ENCODE data around the gene TMEM125. TPM values are rescaled to one million over a fixed set of nuclear protein-coding genes. Genes with fewer than 3 reads are reported as not detected.

Gene TMEM125
- total RNA-seq = under 0.01 TPM in 1 of 2 replicates, not detected in the other

DNA sequence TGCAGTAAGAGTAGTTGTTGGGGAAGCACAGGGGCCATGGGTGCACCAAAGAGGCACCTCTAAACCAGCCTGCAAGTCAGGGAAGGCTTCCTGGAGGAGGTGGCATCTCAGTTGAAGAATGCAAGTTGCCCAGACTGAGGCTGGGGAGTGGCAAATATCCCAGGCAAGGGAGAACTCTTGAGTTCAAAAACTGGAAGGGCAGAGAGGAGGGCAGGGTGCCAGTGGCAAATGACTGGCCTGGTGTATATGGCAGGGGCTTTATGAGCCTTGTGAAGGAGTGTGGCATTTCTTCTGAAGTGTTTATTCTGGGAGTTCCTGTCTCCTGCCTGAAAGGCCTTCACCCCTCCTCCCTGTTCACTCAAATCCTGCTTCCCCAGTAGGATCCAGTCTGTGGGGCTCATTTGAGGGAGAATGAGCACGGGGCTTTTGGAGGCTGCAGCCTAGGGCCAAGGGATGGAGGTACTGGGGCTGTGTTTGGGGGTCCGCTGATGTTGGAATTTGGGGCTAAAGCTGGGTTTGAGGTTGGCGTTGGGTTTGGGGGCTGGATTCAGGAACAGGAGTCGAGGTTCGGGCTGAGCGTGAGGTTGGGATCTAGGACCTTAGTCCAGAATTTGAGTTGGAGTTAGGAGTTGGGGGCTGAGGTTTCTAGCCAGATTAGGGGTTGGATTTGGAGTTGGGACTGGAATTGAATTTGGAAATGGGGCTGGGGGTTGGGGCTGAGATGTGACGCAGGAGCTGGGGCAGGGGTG lies at the start of gene TMEM125:
Gene TMEM125, plus strand, starts transcription at position 357 of the 749 bp plus-strand sequence. CDS start 2,740 bp downstream, outside the sequence.

DNA sequence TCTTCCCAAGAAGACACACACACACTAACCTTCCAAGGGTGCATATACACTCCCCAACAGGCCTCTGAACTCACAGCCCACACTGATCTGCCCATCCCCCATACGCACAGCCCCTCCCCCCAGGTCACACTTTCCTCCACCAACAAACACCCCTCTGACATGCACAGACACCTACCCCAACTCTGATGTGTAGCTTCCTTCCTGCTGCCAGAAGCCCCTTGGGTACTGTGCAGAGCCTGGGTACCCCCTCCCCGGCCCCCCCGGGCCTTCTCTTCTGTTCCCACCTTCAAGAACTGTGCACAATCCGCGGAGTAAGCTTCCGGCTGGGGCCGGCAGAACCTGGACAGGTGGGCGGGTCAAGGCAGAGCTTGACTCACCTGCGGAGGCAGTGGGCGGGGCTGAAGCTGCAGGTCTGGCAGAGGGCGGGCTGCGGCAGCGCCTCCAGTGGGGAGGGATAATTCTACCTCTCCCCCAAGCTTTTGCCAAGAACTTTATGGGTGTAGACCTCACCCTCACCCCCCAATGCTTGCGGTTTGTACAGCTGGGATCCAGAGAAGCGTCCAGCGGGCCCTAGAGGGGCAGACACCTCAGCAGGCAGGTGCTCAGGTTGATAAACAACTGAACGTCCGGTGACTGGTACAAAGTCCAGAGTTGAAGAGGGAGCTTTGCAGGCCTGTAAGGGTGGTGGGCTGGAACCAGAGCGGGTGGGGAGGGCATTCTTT lies 15.6 kb downstream of the TMEM125 start, which contains the start of gene C1orf210:
Gene C1orf210, minus strand, starts transcription at position 313 of the 722 bp plus-strand sequence. CDS start 2,311 bp downstream, outside the sequence.

DNA sequence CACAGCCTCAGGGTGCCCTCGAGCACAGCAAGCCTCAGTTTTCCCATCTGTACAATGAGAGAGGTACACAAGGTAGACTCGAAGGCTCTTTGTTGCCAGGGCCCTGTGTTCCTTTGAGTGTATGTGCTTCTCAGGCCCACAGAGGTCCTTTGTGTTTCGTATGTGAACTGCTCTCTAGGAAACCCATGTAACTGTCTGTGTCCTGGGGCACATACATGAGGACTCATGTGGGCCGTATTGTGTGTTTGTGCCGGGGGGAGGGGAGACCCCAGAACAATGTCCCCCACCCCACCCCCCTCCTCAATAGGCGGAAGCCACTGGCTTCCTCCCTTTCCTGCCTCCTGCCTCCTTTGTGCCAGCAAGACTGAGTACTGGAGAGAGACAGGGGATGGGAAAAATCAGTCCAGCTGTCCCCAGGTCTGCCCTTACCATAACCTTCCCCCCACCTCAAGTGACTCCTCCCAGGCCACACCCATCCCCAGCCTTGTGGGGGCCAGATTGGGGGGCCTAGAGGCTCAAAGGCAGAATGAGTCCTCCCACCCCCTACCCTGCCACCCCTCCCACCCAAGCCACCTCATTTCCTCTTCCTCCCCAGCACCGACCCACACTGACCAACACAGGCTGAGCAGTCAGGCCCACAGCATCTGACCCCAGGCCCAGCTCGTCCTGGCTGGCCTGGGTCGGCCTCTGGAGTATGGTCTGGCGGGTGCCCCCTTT lies 30.8 kb downstream of the TMEM125 start, which contains the start of gene TIE1:
Gene TIE1, plus strand, starts transcription at position 605 of the 717 bp plus-strand sequence. Its CDS starts 90 bp downstream, at position 695.

Other genes with a start within 250 kb of the TMEM125 start
- gene EBNA1BP2, start 97.7 kb upstream of the TMEM125 start, total RNA-seq = 92.6 and 174 TPM in 2 replicates
- 0.22 and 0.75 TPM in 2 replicates for gene CFAP57, start 97.7 kb upstream of the TMEM125 start, total RNA-seq
- 0.11 TPM in 1 of 2 replicates, not detected in the other for gene C1orf210, start 15.6 kb downstream of the TMEM125 start, total RNA-seq
- gene TIE1, start 31.0 kb downstream of the TMEM125 start, total RNA-seq = 67.9 and 127 TPM in 2 replicates
- gene MPL, start 67.8 kb downstream of the TMEM125 start, total RNA-seq = not detected in 2 replicates
- gene CDC20, start 89.0 kb downstream of the TMEM125 start, total RNA-seq = 37.7 and 171 TPM in 2 replicates
- 49.9 and 51.4 TPM in 2 replicates for gene ELOVL1, start 98.0 kb downstream of the TMEM125 start, total RNA-seq
- 75.9 and 83.1 TPM in 2 replicates for gene MED8, start 119.8 kb downstream of the TMEM125 start, total RNA-seq
- 33.3 and 34.7 TPM in 2 replicates for gene SZT2, start 119.9 kb downstream of the TMEM125 start, total RNA-seq
- gene HYI, start 183.9 kb downstream of the TMEM125 start, total RNA-seq = 33.6 and 46.8 TPM in 2 replicates